Measurements from ENCODE around the gene TINCR.

TINCR gene

GRCh38 chr19:5514001-5514400, 53.8 kb downstream of the TINCR start:
- FAIRE-seq (no peak), DNase-seq (ENCODE audit: insufficient read length, low spot score) (no peak)
- TF ChIP-seq CTCF (IDR thresholded peaks at IDR 0.05; ENCODE audit: insufficient read depth, missing control alignments), result no peak

GRCh38 chr19:5512715-5513114, 55.0 kb downstream of the TINCR start:
- no peak for FAIRE-seq
- TF ChIP-seq CTCF (IDR thresholded peaks at IDR 0.05; ENCODE audit: insufficient read depth, missing control alignments), result no peak
- no peak for DNase-seq (ENCODE audit: insufficient read length, low spot score)

Data from D721Med (cell line).